Breast epithelium (tissue), 3 donors: Measurements from ENCODE around the gene RBMXL2.

Experiments used
- CTCF ChIP-seq, 3 donors: fragments of 450-650 bp; IDR thresholded peaks; one replicate each; pipeline ENCODE4 v1.5.1; 2016 to 2017; ENCODE audit warnings: antibody characterized with exemption in 3 of 3, mild to moderate bottlenecking in 3 of 3, moderate library complexity in 3 of 3
- POLR2A ChIP-seq: fragments of 450-650 bp; IDR thresholded peaks from one replicate; pipeline ENCODE4 v1.6.1; 2016; ENCODE audit warnings: antibody characterized with exemption, mild to moderate bottlenecking, moderate library complexity

- TF ChIP-seq POLR2A = no peak
- TF ChIP-seq CTCF (IDR thresholded peaks at IDR 0.05) = no peak
Measured at GRCh38 chr11:7077101-7077500, 11.7 kb upstream of the RBMXL2 start.
